ENCODE results near the gene COL6A3.

DNA sequence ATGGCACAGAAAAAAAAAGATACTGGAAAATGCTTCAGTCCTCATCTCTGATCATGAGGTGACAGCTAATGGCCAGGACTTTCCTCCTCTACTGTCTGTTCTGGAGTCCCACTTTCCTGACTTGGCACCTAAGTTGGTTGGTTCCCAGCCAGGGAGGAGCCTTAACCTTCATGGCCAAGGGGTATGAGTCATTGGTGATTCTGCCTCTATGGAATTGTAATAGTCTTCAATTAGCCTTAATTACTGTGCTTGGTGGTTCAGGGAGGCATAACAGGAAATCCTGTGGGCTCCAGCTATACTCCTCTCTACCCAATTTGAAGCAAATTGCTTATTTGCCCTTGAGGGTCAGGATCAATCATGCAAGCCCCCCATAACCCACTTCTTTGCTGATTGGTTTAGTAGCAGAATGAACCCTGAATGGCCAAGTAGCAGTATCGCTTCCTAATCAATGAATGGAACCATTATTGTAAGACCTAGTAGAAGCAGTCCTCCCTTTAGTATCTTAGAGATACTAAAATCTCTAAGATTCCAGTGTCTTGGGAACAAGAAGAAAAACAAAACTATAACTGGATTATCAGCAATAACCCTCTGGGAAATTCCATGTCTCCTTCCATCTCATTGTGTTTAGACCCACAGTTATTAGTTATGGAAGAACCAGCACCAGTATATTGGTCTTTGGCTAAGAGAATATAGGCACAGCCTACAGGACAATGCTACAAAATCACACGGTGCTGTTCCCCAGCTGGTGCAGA, 109.0 kb downstream of the COL6A3 start:
- TF ChIP-seq, protein P1, sequence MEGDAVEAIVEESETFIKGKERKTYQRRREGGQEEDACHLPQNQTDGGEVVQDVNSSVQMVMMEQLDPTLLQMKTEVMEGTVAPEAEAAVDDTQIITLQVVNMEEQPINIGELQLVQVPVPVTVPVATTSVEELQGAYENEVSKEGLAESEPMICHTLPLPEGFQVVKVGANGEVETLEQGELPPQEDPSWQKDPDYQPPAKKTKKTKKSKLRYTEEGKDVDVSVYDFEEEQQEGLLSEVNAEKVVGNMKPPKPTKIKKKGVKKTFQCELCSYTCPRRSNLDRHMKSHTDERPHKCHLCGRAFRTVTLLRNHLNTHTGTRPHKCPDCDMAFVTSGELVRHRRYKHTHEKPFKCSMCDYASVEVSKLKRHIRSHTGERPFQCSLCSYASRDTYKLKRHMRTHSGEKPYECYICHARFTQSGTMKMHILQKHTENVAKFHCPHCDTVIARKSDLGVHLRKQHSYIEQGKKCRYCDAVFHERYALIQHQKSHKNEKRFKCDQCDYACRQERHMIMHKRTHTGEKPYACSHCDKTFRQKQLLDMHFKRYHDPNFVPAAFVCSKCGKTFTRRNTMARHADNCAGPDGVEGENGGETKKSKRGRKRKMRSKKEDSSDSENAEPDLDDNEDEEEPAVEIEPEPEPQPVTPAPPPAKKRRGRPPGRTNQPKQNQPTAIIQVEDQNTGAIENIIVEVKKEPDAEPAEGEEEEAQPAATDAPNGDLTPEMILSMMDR (conservative IDR thresholded peaks at IDR 0.05), result no peak
- no peak for TF ChIP-seq EZH2 (IDR thresholded peaks at IDR 0.05; ENCODE audit: low read depth)

Measured in PC-9 (cell line).